GM23248 (cell line): ENCODE results near the gene OR52E4.

Experiments used
- EZH2 ChIP-seq: fragments of 200-600 bp; sonication (generic); IDR thresholded peaks from 2 replicates; pipeline ENCODE4 v1.6.1; 2018; ENCODE audit warnings: antibody characterized with exemption, mild to moderate bottlenecking; ENCODE audit not compliant: insufficient read depth, poor library complexity, severe bottlenecking
- EZH2phosphoT487 ChIP-seq: fragments of 200-600 bp; sonication (generic); IDR thresholded peaks from 2 replicates; pipeline ENCODE4 v1.6.1; 2018; ENCODE audit warnings: antibody characterized with exemption, moderate library complexity, mild to moderate bottlenecking, low read depth; ENCODE audit not compliant: insufficient read depth

GRCh38 chr11:5929571-5930368 is 49.3 kb downstream of the OR52E4 start:
- TF ChIP-seq EZH2 (no peak), EZH2phosphoT487 (no peak)
